ENCODE results near the gene MAP4K4.

GRCh38 chr2:101796825-101797600 lies 99.5 kb downstream of the MAP4K4 start:
- TF ChIP-seq, protein P1, sequence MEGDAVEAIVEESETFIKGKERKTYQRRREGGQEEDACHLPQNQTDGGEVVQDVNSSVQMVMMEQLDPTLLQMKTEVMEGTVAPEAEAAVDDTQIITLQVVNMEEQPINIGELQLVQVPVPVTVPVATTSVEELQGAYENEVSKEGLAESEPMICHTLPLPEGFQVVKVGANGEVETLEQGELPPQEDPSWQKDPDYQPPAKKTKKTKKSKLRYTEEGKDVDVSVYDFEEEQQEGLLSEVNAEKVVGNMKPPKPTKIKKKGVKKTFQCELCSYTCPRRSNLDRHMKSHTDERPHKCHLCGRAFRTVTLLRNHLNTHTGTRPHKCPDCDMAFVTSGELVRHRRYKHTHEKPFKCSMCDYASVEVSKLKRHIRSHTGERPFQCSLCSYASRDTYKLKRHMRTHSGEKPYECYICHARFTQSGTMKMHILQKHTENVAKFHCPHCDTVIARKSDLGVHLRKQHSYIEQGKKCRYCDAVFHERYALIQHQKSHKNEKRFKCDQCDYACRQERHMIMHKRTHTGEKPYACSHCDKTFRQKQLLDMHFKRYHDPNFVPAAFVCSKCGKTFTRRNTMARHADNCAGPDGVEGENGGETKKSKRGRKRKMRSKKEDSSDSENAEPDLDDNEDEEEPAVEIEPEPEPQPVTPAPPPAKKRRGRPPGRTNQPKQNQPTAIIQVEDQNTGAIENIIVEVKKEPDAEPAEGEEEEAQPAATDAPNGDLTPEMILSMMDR (optimal IDR thresholded peaks at IDR 0.05 in 1 of 3, IDR thresholded peaks at IDR 0.05 in 1 of 3, conservative IDR thresholded peaks at IDR 0.05 in 1 of 3; ENCODE audit: extremely low read depth in 1 of 3, insufficient read depth in 2 of 3, low read length in 3 of 3) = no peak
- TF ChIP-seq EZH2 (IDR thresholded peaks at IDR 0.05; ENCODE audit: low read length) = no peak
